K562 (cell line): Measurements from ENCODE around the gene CPNE9. TPM values are rescaled to one million over a fixed set of nuclear protein-coding genes. Genes with fewer than 3 reads are reported as not detected.

Experiments used
- ATAC-seq: fragments of 200-7000 bp; cut with Tn5 transposase; 3 replicates; pipeline ENCODE4 v1.9.1; 2020; ENCODE audit warnings: moderate library complexity
- BruUV-seq: library from RNA; stranded (reverse); fragments of 400-500 nt; replicated peaks from 2 replicates; lab custom pipeline; 2021; lab: Mats Ljungman, UMichigan
- CTCF ChIA-PET: fragments of 300-600 bp; formaldehyde crosslinking; extraction: SDS; loops from one replicate; lab custom pipeline; 2021; ENCODE audit warnings: low intra/inter-chr PET ratio; lab: Yijun Ruan, JAX
- POLR2A ChIA-PET: fragments of 300-600, 350-650 bp; sonication (Branson Sonifier 250); formaldehyde crosslinking; extraction: SDS; loops from one replicate; lab custom pipeline; 2021; ENCODE audit warnings: antibody characterized with exemption, inconsistent platforms; lab: Yijun Ruan, JAX
- DNase-seq, 4 experiments: peaks; one replicate each; pipeline versions ENCODE4 v3.0.0 to v3.0.0-alpha.2; 2011 to 2018; ENCODE audit warnings: low spot score in 3 of 4, mixed read lengths in 3 of 4; ENCODE audit errors: extremely low read depth in 1 of 4
- FAIRE-seq: peaks from 2 replicates; lab custom pipeline; 2011; peaks lifted over from hg19 to GRCh38; lab: Jason Lieb, UNC
- H2AFZ ChIP-seq: 2 replicates; pipeline ENCODE4 v1.6.0; 2011; ENCODE audit warnings: low read depth, low read length, control low read depth, inconsistent platforms
- H3K27ac ChIP-seq: fragments of 200-600 bp; 3 replicates; pipeline ENCODE4 v1.8.0; 2011; ENCODE audit warnings: low read depth, mild to moderate bottlenecking, control low read depth, inconsistent platforms, low read length, moderate library complexity, mixed read lengths; ENCODE audit errors: extremely low read depth
- H3K27me3 ChIP-seq, 2 experiments: fragments of 300-600 bp in 1 of 2; 2 replicates in 1 of 2; 3 replicates in 1 of 2; pipeline versions ENCODE4 v1.6.0 to v1.8.0; 2011; ENCODE audit warnings: inconsistent platforms in 2 of 2, low read length in 2 of 2, mild to moderate bottlenecking in 1 of 2, mixed read lengths in 1 of 2, moderate library complexity in 1 of 2; ENCODE audit not compliant: control insufficient read depth in 2 of 2, insufficient read depth in 2 of 2
- H3K36me3 ChIP-seq: fragments of 300-600 bp; 3 replicates; pipeline ENCODE4 v1.8.0; 2011; ENCODE audit warnings: mild to moderate bottlenecking, low read length, inconsistent platforms; ENCODE audit not compliant: control insufficient read depth, insufficient read depth
- H3K4me1 ChIP-seq, 2 experiments: fragments of 200-600 bp in 1 of 2; replicated peaks in 1 of 2; 2 replicates in 1 of 2; 3 replicates in 1 of 2; pipeline versions ENCODE4 v1.5.1 to v1.8.0; 2011; ENCODE audit warnings: inconsistent platforms in 2 of 2, low read length in 2 of 2, mild to moderate bottlenecking in 1 of 2, mixed read lengths in 1 of 2, moderate library complexity in 1 of 2; ENCODE audit not compliant: control insufficient read depth in 2 of 2, insufficient read depth in 2 of 2
- H3K4me2 ChIP-seq: 2 replicates; pipeline ENCODE4 v1.6.1; 2011; ENCODE audit warnings: low read length, control low read depth, inconsistent platforms, mixed read lengths; ENCODE audit not compliant: insufficient read depth
- H3K4me3 ChIP-seq: fragments of 200-600 bp; sonication (generic), shearing (Covaris generic); 2 replicates; pipeline ENCODE4 v1.5.1; 2016; ENCODE audit warnings: control low read depth, inconsistent platforms
- H3K79me2 ChIP-seq: fragments of 200-600 bp; 3 replicates; pipeline ENCODE4 v1.8.0; 2011; ENCODE audit warnings: low read length, inconsistent platforms; ENCODE audit not compliant: control insufficient read depth, insufficient read depth
- H3K9ac ChIP-seq, 2 experiments: 2 replicates each; pipeline versions ENCODE4 v1.6.0 to v1.6.1; 2011; ENCODE audit warnings: low read depth in 2 of 2, low read length in 2 of 2, control low read depth in 1 of 2, inconsistent platforms in 1 of 2, mild to moderate bottlenecking in 1 of 2, mixed read lengths in 1 of 2; ENCODE audit not compliant: insufficient read depth in 1 of 2
- H3K9me1 ChIP-seq: one replicate; pipeline ENCODE4 v1.6.0; 2011; ENCODE audit warnings: inconsistent platforms, mild to moderate bottlenecking, low read length, moderate library complexity; ENCODE audit not compliant: control insufficient read depth, insufficient read depth
- H3K9me3 ChIP-seq: replicated peaks from 2 replicates; pipeline ENCODE4 v1.5.1; 2011; ENCODE audit warnings: low read depth, low read length, inconsistent platforms; ENCODE audit not compliant: control insufficient read depth, insufficient read depth
- H4K20me1 ChIP-seq: replicated peaks from 2 replicates; pipeline ENCODE4 v1.6.1; 2011; ENCODE audit warnings: low read length, inconsistent platforms, mixed read lengths; ENCODE audit not compliant: control insufficient read depth, insufficient read depth
- E2F3 ChIP-seq: fragments of 250-450 bp; sonication (Bioruptor Pico); IDR thresholded peaks from 2 replicates; pipeline ENCODE4 v1.4.0; 2020; ENCODE audit warnings: mild to moderate bottlenecking
- E2F6 ChIP-seq, 2 experiments: IDR thresholded peaks; 2 replicates each; pipeline ENCODE4 v1.6.1; 2011; ENCODE audit warnings: borderline replicate concordance in 1 of 2, control low read depth in 1 of 2, low read depth in 1 of 2, low read length in 1 of 2, mild to moderate bottlenecking in 1 of 2, mixed read lengths in 1 of 2, moderate library complexity in 1 of 2; ENCODE audit not compliant: insufficient read depth in 1 of 2, insufficient read length in 1 of 2, poor library complexity in 1 of 2, severe bottlenecking in 1 of 2; ENCODE audit errors: extremely low read depth in 1 of 2
- KDM2B ChIP-seq: fragments of 250-450 bp; sonication (Bioruptor Pico); IDR thresholded peaks from 2 replicates; pipeline ENCODE4 v1.8.0; 2021; ENCODE audit warnings: mild to moderate bottlenecking, moderate library complexity
- POLR2AphosphoS5 ChIP-seq: IDR thresholded peaks from 2 replicates; pipeline ENCODE4 v1.6.1; 2011; ENCODE audit warnings: mild to moderate bottlenecking, low read depth, low read length, moderate library complexity; ENCODE audit not compliant: control insufficient read depth, insufficient read depth
- PPARD ChIP-seq: fragments of 250-450 bp; sonication (Bioruptor Pico); IDR thresholded peaks from 2 replicates; pipeline ENCODE4 v1.8.0; 2022; ENCODE audit warnings: inconsistent platforms, mild to moderate bottlenecking, moderate library complexity
- TFAP4 ChIP-seq: sonication (generic); formaldehyde crosslinking; IDR thresholded peaks from 2 replicates; pipeline ENCODE4 v1.8.0; 2022; ENCODE audit warnings: missing genetic modification reagents, mild to moderate bottlenecking, moderate library complexity, borderline replicate concordance
- ZNF140 ChIP-seq: fragments of 250-450 bp; sonication (Bioruptor Pico); IDR thresholded peaks from 2 replicates; pipeline ENCODE4 v1.8.0; 2021; ENCODE audit warnings: moderate library complexity, mild to moderate bottlenecking, inconsistent platforms
- ZNF512 ChIP-seq: IDR thresholded peaks from 2 replicates; pipeline ENCODE4 v1.6.1; 2016; ENCODE audit warnings: missing genetic modification characterization, missing compliant biosample characterization
- WGBS: fragments of 100-300 bp; shearing (Covaris generic); methylation state at CpG from one replicate; pipeline ENCODE4 v1.1.6; 2016; ENCODE audit warnings: low coverage, mixed read lengths; ENCODE audit not compliant: insufficient coverage; ENCODE audit errors: missing lambda C conversion rate; 5-methylcytosine and 5-hydroxymethylcytosine counted together
- in situ Hi-C: fragments of 300-500 bp; cut with MboI; formaldehyde crosslinking; loops from 4 replicates; pipeline ENCODE4 v1.15.0; 2018; ENCODE audit warnings: inconsistent platforms, mixed read lengths
- intact Hi-C: fragments of 100-400 bp; cut with micrococcal nuclease; formaldehyde crosslinking; loops from 2 replicates; pipeline ENCODE4 v1.14.2; 2022
- polyA plus RNA-seq, 8 experiments: library from polyadenylated mRNA; depleted of rRNA in 4 of 8; stranded (reverse) in 5 of 8; unstranded in 3 of 8; fragments of >200 nt; fragmentation: Nextera tagmentation in 2 of 8; fragmentation: Illumina TruSeq in 1 of 8; extraction: Ambion mirVana in 2 of 8; extraction: Trizol in 1 of 8; gene quantifications; 2 replicates each; pipeline versions ENCODE4 v1.2.1 to v1.2.3, GENCODE V29; 2011 to 2014; ENCODE audit warnings: inconsistent platforms in 1 of 8, missing spikeins in 1 of 8
- total RNA-seq, 7 experiments: library from RNA; depleted of rRNA in 6 of 7; stranded (reverse); fragments of >200 nt in 6 of 7; fragmentation: Illumina TruSeq in 2 of 7; extraction: Trizol in 2 of 7; gene quantifications; 2 replicates each; pipeline versions ENCODE4 v1.2.1 to v1.2.3, GENCODE V29; 2011 to 2021; ENCODE audit warnings: low replicate concordance in 1 of 7

Gene CPNE9
- total and polyA plus RNA-seq, 9 of the 15 experiments (the other 6 are each of a cell fraction or from before 2014, with no cell fraction given) = 0.22 to 0.56 (median 0.29) TPM; not detected in 3

- POLR2A ChIA-PET = interaction anchor here (1.5 to 6.1 kb wide), 3 partner anchors 9 to 18 kb away, joined by 7 to 60 read pairs (median 58); partner anchors contain the start of gene BRPF1
- no peak overlapping the region for H3K4me2 ChIP-seq
- WGBS = 89% methylated on average over 5 of the region's 5 CpGs
- FAIRE-seq = no peak
- in situ Hi-C loops = no loop called here
- peaks cover 82% of the 10 kb centered on the region for H3K36me3 ChIP-seq
- H3K79me2 ChIP-seq = peaks cover 12% of the 10 kb centered on the region
- H2AFZ ChIP-seq = no peak overlapping the region
- TF ChIP-seq PPARD (CRISPR knock-in tag) (no peak), ZNF140 (CRISPR knock-in tag) (no peak), KDM2B (CRISPR knock-in tag) (no peak), E2F6 (IDR thresholded peaks at IDR 0.05; ENCODE audit: borderline replicate concordance in 1 of 2, extremely low read depth in 1 of 2, insufficient read depth in 1 of 2, insufficient read length in 1 of 2, low read depth in 1 of 2, low read length in 1 of 2, poor library complexity in 1 of 2, severe bottlenecking in 1 of 2) (no peak), POLR2AphosphoS5 (no peak), ZNF512 (no peak), E2F3 (CRISPR knock-in tag) (no peak), TFAP4 (no peak)
- no peak overlapping the region for H3K27ac ChIP-seq
- CTCF ChIA-PET = no interaction called here
- H3K9me1 ChIP-seq = no peaks in the 10 kb centered on the region
- no peak for DNase-seq
- no peaks in the 10 kb centered on the region for H4K20me1 ChIP-seq
- no peak overlapping the region for H3K9ac ChIP-seq
- no peak overlapping the region for H3K4me3 ChIP-seq
- intact Hi-C loops = no loop called here
- ATAC-seq = no peak
- H3K27me3 ChIP-seq = no peaks in the 10 kb centered on the region
- H3K9me3 ChIP-seq = no peaks in the 10 kb centered on the region
- peaks cover 9 to 22% of the 10 kb centered on the region in 2 experiments; a peak in 4 of 5 replicates for H3K4me1 ChIP-seq
- no TSS peak for BruUV-seq
Measured at GRCh38 chr3:9746330-9746729, 42.7 kb downstream of the CPNE9 start.
